Left ventricle myocardium inferior (tissue), 1 donor: ENCODE data around the gene FAM149B1. TPM values are rescaled to one million over a fixed set of nuclear protein-coding genes. Genes with fewer than 3 reads are reported as not detected.

Experiments
- DNase-seq: peaks from one replicate; pipeline ENCODE4 v3.0.0-alpha.2; 2020
- H3K27ac ChIP-seq: fragments of 200-600 bp; replicated peaks from 2 replicates; pipeline ENCODE4 v1.8.0; 2021
- H3K27me3 ChIP-seq: fragments of 200-600 bp; 2 replicates; pipeline ENCODE4 v1.8.0; 2021; ENCODE audit warnings: low read depth
- H3K36me3 ChIP-seq: fragments of 200-600 bp; 2 replicates; pipeline ENCODE4 v1.8.0; 2021
- H3K4me1 ChIP-seq: fragments of 200-600 bp; 2 replicates; pipeline ENCODE4 v1.8.0; 2021
- H3K4me3 ChIP-seq: fragments of 200-600 bp; 2 replicates; pipeline ENCODE4 v1.8.0; 2021; ENCODE audit warnings: mild to moderate bottlenecking, moderate library complexity
- H3K9me3 ChIP-seq: fragments of 200-600 bp; replicated peaks from 2 replicates; pipeline ENCODE4 v1.8.0; 2021
- CTCF ChIP-seq: fragments of 200-600 bp; IDR thresholded peaks from 2 replicates; pipeline ENCODE4 v1.8.0; 2021; ENCODE audit warnings: antibody characterized with exemption, mild to moderate bottlenecking, borderline replicate concordance
- intact Hi-C: fragments of 100-400 bp; cut with micrococcal nuclease; formaldehyde crosslinking; loops from one replicate; pipeline ENCODE4 v1.11.0; 2022
- total RNA-seq: library from RNA; stranded (reverse); fragmentation: NEBNext Ultra II Directional; extraction: Animal tissue kit (Norgen Biotek cat#: 25700); gene quantifications from one replicate; pipeline ENCODE4 v1.2.1, GENCODE V29; 2021
- donor health status: DM: no; HTN: yes; CAD: no; lungs with severe emphysema.

Gene FAM149B1
- total RNA-seq, 1 donor from 2014 or later, result 14.0 TPM

- TF ChIP-seq CTCF, result no peak
- intact Hi-C loops, result no loop called here
- no peak for DNase-seq
- Histone ChIP-seq H3K27ac (no peak overlapping the region), H3K4me1 (peaks cover 4% of the 10 kb centered on the region), H3K27me3 (no peaks in the 10 kb centered on the region), H3K36me3 (peaks cover 62% of the 10 kb centered on the region), H3K9me3 (no peaks in the 10 kb centered on the region), H3K4me3 (no peak overlapping the region)
These were observed 72.0 kb downstream of the FAM149B1 start for GRCh38 chr10:73239908-73240307.

GRCh38 chr10:73244866-73245477, 77.1 kb downstream of the FAM149B1 start:
- H3K27me3 ChIP-seq, result no peaks in the 10 kb centered on the region
- intact Hi-C loops, result no loop called here
- H3K27ac ChIP-seq, result no peak overlapping the region
- H3K4me1 ChIP-seq, result peaks cover 37% of the 10 kb centered on the region
- DNase-seq, result no peak
- no peak for TF ChIP-seq CTCF
- no peak overlapping the region for H3K4me3 ChIP-seq
- H3K9me3 ChIP-seq, result no peaks in the 10 kb centered on the region
- peaks cover 63% of the 10 kb centered on the region for H3K36me3 ChIP-seq

GRCh38 chr10:73246322-73246645, 78.4 kb downstream of the FAM149B1 start:
- Histone ChIP-seq H3K36me3 (peaks cover 60% of the 10 kb centered on the region), H3K4me3 (peak overlapping the region; percentile 90), H3K4me1 (peaks cover 46% of the 10 kb centered on the region), H3K27me3 (no peaks in the 10 kb centered on the region), H3K9me3 (no peaks in the 10 kb centered on the region), H3K27ac (peak overlapping the region; percentile 81)
- no peak for DNase-seq
- intact Hi-C loops, result no loop called here
- no peak for TF ChIP-seq CTCF

- intact Hi-C loops, result no loop called here
- peak within 1 kb of the TSS; percentile 81 for H3K27ac ChIP-seq
- H3K9me3 ChIP-seq, result no peaks in the 10 kb centered on the region
- TF ChIP-seq CTCF, result no peak
- peaks cover 52% of the 10 kb centered on the region for H3K4me1 ChIP-seq
- peak within 1 kb of the TSS; percentile 90 for H3K4me3 ChIP-seq
- peak; percentile 95 for DNase-seq
- H3K36me3 ChIP-seq, result peaks cover 54% of the 10 kb centered on the region
- no peaks in the 10 kb centered on the region for H3K27me3 ChIP-seq
These were observed 79.0 kb downstream of the FAM149B1 start, which contains the start of gene DNAJC9 for GRCh38 chr10:73246646-73247508. DNAJC9 (minus strand) TSS chr10:73247255; CDS start chr10:73247189, 66 bp downstream.

- H3K27ac ChIP-seq, result peak overlapping the region; percentile 81
- DNase-seq, result no peak
- peak overlapping the region; percentile 90 for H3K4me3 ChIP-seq
- H3K27me3 ChIP-seq, result no peaks in the 10 kb centered on the region
- H3K9me3 ChIP-seq, result no peaks in the 10 kb centered on the region
- peaks cover 58% of the 10 kb centered on the region for H3K4me1 ChIP-seq
- TF ChIP-seq CTCF, result no peak
- peaks cover 46% of the 10 kb centered on the region for H3K36me3 ChIP-seq
- intact Hi-C loops, result no loop called here
These were observed 79.8 kb downstream of the FAM149B1 start for GRCh38 chr10:73247509-73248258.
